Measurements from ENCODE around the gene SMO. TPM values are rescaled to one million over a fixed set of nuclear protein-coding genes. Genes with fewer than 3 reads are reported as not detected.
A peak's percentile ranks its signal among the peaks of the same experiment; 100 is the strongest.

SMO gene
- total and polyA plus RNA-seq, 2 donors (not counting 1 experiment from before 2014, with no cell fraction given): 4.5 to 12.6 TPM

DNA sequence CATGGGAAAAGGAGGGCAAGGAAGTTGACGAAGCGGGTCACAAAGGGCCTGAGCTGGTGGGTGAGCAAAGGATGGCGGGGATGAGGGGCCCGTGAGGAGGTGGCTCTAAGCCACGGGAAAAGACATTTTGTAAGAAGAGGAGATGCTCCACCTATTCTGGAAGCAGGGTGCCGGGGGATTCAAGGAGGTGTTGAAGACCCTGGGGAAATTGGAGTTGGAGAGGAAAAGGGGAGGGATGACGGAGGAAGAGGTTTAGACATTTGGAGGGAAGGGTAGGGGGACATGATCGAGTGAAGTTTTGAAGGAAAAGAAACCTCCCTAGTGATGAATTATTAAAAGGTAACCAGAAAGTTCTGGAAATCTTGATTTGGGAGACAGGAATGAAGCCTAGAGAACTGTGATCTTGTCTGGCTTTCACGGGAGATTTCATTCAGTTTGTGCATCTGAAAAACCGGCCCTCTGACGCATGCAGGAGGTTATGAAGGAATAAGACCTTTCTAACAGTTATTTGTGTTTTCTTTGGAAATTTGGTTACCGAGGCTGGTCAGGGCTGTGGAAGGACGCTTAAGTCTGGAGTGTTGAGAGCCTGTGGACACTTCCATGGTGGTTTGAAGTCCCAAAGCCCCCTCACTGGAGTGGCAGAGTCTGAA is 1.4 kb downstream of the SMO start:
- Histone ChIP-seq H3K9me3 (ENCODE audit: control insufficient read depth, insufficient read depth, low read depth, low read length) (no peaks in the 10 kb centered on the region), H2AFZ (ENCODE audit: low read length) (peak overlapping the region; percentile 43), H3K27me3 (ENCODE audit: control insufficient read depth, insufficient read depth, low read length) (peaks cover 14% of the 10 kb centered on the region), H3K4me2 (ENCODE audit: extremely low read depth, insufficient read depth, low read length) (peak overlapping the region; percentile 84), H3K4me1 (ENCODE audit: control insufficient read depth, extremely low read depth, insufficient read depth, low read length) (no peaks in the 10 kb centered on the region), H3K27ac (ENCODE audit: insufficient read depth, low read length) (no peak overlapping the region), H3K9ac (ENCODE audit: insufficient read depth, low read length) (no peak overlapping the region), H3K79me2 (ENCODE audit: control insufficient read depth, insufficient read depth, low read length) (no peaks in the 10 kb centered on the region), H3K4me3 (replicated peaks in 1 of 4; ENCODE audit: control extremely low read depth in 1 of 4, insufficient read depth in 1 of 4, low read depth in 3 of 4, low read length in 4 of 4) (peak overlapping the region; percentile 51 to 75 (median 64)), H4K20me1 (ENCODE audit: control insufficient read depth, extremely low read depth, insufficient read depth, low read length) (no peaks in the 10 kb centered on the region), H3K36me3 (ENCODE audit: control insufficient read depth, insufficient read depth, low read length) (no peaks in the 10 kb centered on the region)
- TF ChIP-seq, protein P1, sequence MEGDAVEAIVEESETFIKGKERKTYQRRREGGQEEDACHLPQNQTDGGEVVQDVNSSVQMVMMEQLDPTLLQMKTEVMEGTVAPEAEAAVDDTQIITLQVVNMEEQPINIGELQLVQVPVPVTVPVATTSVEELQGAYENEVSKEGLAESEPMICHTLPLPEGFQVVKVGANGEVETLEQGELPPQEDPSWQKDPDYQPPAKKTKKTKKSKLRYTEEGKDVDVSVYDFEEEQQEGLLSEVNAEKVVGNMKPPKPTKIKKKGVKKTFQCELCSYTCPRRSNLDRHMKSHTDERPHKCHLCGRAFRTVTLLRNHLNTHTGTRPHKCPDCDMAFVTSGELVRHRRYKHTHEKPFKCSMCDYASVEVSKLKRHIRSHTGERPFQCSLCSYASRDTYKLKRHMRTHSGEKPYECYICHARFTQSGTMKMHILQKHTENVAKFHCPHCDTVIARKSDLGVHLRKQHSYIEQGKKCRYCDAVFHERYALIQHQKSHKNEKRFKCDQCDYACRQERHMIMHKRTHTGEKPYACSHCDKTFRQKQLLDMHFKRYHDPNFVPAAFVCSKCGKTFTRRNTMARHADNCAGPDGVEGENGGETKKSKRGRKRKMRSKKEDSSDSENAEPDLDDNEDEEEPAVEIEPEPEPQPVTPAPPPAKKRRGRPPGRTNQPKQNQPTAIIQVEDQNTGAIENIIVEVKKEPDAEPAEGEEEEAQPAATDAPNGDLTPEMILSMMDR (conservative IDR thresholded peaks at IDR 0.05 in 1 of 2, IDR thresholded peaks at IDR 0.05 in 1 of 2; ENCODE audit: low read depth in 1 of 2, low read length in 2 of 2): no peak
- no peak for TF ChIP-seq EZH2 (IDR thresholded peaks at IDR 0.05; ENCODE audit: low read length, missing control alignments)
- DNase-seq (ENCODE audit: low read depth in 2 of 2): peak; percentile 11 to 21

DNA sequence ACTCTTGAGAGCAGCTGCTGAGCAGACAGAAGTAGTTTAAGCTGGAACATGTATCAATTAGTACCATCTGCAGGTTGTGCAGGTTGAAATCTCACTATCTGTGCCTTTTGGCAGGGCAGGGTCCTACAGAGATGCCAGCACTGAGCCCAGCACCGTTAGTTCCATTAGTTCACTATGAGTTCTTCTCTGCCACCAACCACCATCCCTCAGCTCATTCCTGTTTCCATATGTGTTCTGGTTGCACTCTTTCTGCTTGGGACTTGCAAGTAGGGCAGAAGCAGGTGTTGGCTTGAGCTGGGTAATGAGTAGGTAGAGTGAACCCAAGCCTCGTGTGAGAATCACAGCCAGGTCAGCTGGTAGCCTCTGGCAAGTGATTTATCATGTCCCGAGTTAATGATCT is 2.8 kb downstream of the SMO start:
- no peak for DNase-seq (ENCODE audit: low read depth in 2 of 2)
- no peak overlapping the region for H3K9ac ChIP-seq (ENCODE audit: insufficient read depth, low read length)
- no peak overlapping the region for H3K27ac ChIP-seq (ENCODE audit: insufficient read depth, low read length)
- H3K4me2 ChIP-seq (ENCODE audit: extremely low read depth, insufficient read depth, low read length): no peak overlapping the region
- no peaks in the 10 kb centered on the region for H3K36me3 ChIP-seq (ENCODE audit: control insufficient read depth, insufficient read depth, low read length)
- peaks cover 14% of the 10 kb centered on the region for H3K27me3 ChIP-seq (ENCODE audit: control insufficient read depth, insufficient read depth, low read length)
- no peak overlapping the region for H3K4me3 ChIP-seq (replicated peaks in 1 of 4; ENCODE audit: control extremely low read depth in 1 of 4, insufficient read depth in 1 of 4, low read depth in 3 of 4, low read length in 4 of 4)
- H3K4me1 ChIP-seq (ENCODE audit: control insufficient read depth, extremely low read depth, insufficient read depth, low read length): no peaks in the 10 kb centered on the region
- no peaks in the 10 kb centered on the region for H3K79me2 ChIP-seq (ENCODE audit: control insufficient read depth, insufficient read depth, low read length)
- H2AFZ ChIP-seq (ENCODE audit: low read length): no peak overlapping the region
- no peaks in the 10 kb centered on the region for H3K9me3 ChIP-seq (ENCODE audit: control insufficient read depth, insufficient read depth, low read depth, low read length)
- TF ChIP-seq, protein P1 (conservative IDR thresholded peaks at IDR 0.05 in 1 of 2, IDR thresholded peaks at IDR 0.05 in 1 of 2; ENCODE audit: low read depth in 1 of 2, low read length in 2 of 2): no peak
- no peak for TF ChIP-seq EZH2 (IDR thresholded peaks at IDR 0.05; ENCODE audit: low read length, missing control alignments)
- H4K20me1 ChIP-seq (ENCODE audit: control insufficient read depth, extremely low read depth, insufficient read depth, low read length): no peaks in the 10 kb centered on the region

DNA sequence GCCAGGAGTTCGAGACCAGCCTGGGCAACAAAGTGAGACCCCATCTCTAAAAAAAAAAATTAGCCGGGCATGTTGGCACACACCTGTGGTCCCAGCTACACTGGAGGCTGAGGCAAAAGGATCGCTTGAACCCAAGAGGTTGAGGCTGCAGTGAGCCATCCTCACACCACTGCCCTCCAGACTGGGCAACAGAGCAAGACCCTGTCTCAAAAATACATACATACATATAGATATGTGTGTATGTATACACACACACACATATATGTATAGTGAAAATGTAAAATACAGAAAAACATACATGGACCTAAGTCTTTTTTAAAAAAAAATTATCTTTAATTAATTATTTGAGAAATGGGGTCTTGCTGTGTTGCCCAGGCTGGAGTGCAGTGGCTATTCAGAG is 5.5 kb downstream of the SMO start:
- H3K4me2 ChIP-seq (ENCODE audit: extremely low read depth, insufficient read depth, low read length): no peak overlapping the region
- TF ChIP-seq, protein P1 (conservative IDR thresholded peaks at IDR 0.05 in 1 of 2, IDR thresholded peaks at IDR 0.05 in 1 of 2; ENCODE audit: low read depth in 1 of 2, low read length in 2 of 2): no peak
- TF ChIP-seq EZH2 (IDR thresholded peaks at IDR 0.05; ENCODE audit: low read length, missing control alignments): no peak
- H4K20me1 ChIP-seq (ENCODE audit: control insufficient read depth, extremely low read depth, insufficient read depth, low read length): no peaks in the 10 kb centered on the region
- H3K4me1 ChIP-seq (ENCODE audit: control insufficient read depth, extremely low read depth, insufficient read depth, low read length): no peaks in the 10 kb centered on the region
- no peak overlapping the region for H3K4me3 ChIP-seq (replicated peaks in 1 of 4; ENCODE audit: control extremely low read depth in 1 of 4, insufficient read depth in 1 of 4, low read depth in 3 of 4, low read length in 4 of 4)
- H3K9ac ChIP-seq (ENCODE audit: insufficient read depth, low read length): no peak overlapping the region
- no peaks in the 10 kb centered on the region for H3K9me3 ChIP-seq (ENCODE audit: control insufficient read depth, insufficient read depth, low read depth, low read length)
- no peaks in the 10 kb centered on the region for H3K79me2 ChIP-seq (ENCODE audit: control insufficient read depth, insufficient read depth, low read length)
- H3K27me3 ChIP-seq (ENCODE audit: control insufficient read depth, insufficient read depth, low read length): peaks cover 7% of the 10 kb centered on the region
- H2AFZ ChIP-seq (ENCODE audit: low read length): no peak overlapping the region
- H3K27ac ChIP-seq (ENCODE audit: insufficient read depth, low read length): no peak overlapping the region
- DNase-seq (ENCODE audit: low read depth in 2 of 2): no peak
- no peaks in the 10 kb centered on the region for H3K36me3 ChIP-seq (ENCODE audit: control insufficient read depth, insufficient read depth, low read length)

Measured in fibroblast of lung (primary cell).